HG02884 (cell line): Measurements from ENCODE around the gene ASCC1.
"Not testable (repeated sequence)": the region's sequence is repeated elsewhere in the genome, so short reads cannot be mapped to it uniquely, and the experiment has no call there.

ENCODE experiments used
- ATAC-seq: cut with Tn5 transposase; IDR thresholded peaks from one replicate; pipeline ENCODE4 v1.9.1; 2021; ENCODE audit warnings: mild to moderate bottlenecking, moderate library complexity; ENCODE audit not compliant: unreplicated experiment

ASCC1 gene

GRCh38 chr10:72133517-72133916 lies 82.6 kb downstream of the ASCC1 start:
- ATAC-seq, result peak; percentile 76

DNA sequence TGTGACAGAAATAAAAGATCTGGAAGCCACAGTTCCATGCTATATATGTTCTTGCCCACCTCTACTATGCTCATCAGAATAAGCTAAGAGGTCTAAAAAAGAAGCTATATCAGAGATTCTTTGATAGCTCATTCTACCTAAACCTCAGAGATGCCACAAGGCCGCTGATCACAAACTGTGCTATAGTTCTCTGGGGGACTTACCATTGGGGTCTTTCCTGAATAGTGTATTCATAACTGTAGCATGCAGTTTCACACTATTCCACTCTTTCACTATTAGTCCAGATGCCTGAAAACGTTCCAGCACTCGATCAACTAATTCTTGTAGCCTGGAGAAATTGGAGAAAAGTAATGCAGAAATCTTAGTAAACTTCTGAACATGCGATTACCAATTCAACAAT lies 83.2 kb downstream of the ASCC1 start:
- ATAC-seq, result no peak

DNA sequence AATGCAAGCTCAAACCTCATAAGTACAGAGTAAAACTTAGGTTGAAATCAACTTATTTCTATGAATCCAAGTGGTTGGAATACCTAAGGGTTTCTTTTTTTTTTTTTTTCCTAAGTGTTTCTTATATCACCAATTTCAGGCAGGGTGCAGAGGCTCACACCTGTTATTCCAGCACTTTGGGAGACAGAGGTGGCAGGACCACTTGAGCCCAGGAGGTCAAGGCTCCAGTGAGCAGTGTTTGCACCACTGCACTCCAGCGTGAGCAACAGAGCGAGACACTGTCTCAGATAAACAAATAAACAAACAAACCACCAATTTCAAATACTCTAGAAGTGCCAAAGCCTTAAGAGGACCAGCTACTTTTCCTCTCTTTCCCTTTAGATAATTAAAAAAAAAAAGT lies 88.5 kb downstream of the ASCC1 start:
- ATAC-seq, result no peak

DNA sequence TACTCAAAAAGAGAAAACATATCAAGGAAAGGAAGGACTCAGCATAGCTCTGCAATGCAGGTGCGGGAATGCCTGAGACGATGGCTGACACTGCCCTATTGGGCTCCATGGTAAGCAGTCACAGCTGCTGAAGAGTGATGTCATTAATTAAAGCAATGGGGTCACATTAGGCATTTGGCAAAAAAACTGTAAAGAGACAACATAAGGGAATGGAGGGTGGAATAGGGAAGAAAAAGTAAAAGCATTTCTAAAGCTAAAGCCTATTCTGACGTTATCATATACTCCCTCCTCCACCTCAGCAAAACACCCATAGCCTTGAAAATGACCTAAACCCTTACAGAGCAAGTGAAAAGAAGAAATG lies 89.2 kb downstream of the ASCC1 start:
- ATAC-seq, result no peak

DNA sequence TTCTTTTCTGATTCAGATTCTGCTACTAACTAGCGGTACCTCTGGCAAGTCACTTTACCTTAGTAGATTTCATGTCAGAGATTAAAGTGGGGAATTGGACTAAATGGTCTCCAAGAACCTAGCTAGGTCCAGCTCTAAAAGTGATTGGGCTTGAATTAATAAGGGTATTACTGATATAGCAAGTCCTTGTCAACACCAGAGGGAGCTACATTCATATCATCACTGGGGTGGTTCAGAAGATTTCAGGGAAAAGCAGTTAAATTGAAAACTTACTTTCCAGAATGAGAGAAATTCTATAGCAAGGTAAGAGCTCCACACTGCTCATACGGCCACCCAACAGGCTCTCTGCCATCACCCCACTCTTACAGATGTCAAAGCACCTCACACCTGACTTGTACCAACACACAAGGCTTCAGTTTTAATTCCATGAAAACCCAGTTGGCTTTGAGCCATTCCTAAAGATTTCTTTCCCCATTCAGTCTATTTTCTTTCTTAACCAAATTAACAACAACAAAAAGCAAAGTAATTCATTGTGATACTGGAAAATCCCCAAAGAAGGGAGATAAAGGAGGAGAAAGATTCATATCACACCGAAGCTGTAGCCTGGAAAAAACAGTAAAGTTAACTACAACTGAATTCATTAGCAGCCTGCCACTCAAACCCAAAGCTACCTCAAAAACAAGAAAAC lies 89.7 kb downstream of the ASCC1 start:
- no peak for ATAC-seq

DNA sequence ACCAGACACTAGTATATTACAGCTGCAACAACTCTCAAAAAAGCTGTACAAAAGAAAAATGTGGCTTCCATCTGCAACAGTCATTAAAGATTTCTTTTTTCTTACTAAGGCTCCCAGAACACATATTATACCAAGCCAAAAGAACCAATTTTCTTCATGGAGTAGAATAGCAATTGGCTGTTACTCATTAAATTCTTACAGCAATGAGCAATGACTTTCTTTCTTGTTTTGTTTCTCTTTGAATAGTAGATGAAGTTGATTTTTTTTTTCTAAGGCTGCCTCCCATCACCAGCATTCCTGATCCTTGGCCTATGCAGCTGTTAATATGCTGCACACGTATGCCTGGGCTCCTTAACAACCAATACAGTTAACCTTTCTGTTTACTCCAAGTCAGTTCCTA lies 91.1 kb downstream of the ASCC1 start:
- ATAC-seq, result no peak

- ATAC-seq, result no peak
Measured at GRCh38 chr10:72124381-72124780, 91.7 kb downstream of the ASCC1 start.

- no peak for ATAC-seq
Measured at GRCh38 chr10:72123616-72124015, 92.5 kb downstream of the ASCC1 start.

DNA sequence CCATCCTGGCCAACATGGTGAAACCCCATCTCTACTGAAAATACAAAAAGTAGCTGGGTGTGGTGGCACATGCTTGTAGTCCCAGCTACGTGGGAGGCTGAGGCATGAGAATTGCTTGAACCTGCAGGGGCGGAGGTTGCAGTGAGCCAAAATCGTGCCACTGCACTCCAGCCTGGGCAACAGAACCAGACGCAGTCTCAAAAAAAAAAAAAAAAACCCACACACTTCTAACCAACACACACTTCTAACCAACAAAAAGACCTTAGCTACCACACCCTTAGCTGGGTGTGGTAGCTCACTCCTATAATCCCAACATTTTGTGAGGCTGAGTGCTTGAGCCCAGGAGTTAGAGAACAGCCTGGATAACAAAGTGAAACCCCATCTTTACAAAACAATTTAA lies 93.9 kb downstream of the ASCC1 start:
- ATAC-seq, result no peak

GRCh38 chr10:72121389-72121788 lies 94.7 kb downstream of the ASCC1 start:
- no peak for ATAC-seq

DNA sequence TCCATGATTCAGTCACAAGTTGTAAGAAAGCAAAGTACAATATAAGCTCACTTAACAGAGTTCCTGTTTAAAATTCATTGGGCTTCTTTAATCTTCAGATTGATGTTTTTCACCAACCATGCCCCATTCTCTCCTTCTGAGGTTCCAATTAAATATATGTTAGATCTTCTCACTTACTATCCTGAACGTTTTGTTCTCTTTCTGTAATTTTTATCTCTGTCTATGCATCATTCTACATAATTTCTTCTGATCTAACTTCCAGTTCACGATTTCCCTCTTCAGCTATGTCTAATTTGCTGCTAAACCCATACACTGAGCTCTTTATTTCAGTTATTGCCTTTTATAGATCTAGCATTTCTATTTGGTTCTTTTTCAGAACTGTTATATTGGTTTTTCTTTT lies 99.7 kb downstream of the ASCC1 start:
- no peak for ATAC-seq

DNA sequence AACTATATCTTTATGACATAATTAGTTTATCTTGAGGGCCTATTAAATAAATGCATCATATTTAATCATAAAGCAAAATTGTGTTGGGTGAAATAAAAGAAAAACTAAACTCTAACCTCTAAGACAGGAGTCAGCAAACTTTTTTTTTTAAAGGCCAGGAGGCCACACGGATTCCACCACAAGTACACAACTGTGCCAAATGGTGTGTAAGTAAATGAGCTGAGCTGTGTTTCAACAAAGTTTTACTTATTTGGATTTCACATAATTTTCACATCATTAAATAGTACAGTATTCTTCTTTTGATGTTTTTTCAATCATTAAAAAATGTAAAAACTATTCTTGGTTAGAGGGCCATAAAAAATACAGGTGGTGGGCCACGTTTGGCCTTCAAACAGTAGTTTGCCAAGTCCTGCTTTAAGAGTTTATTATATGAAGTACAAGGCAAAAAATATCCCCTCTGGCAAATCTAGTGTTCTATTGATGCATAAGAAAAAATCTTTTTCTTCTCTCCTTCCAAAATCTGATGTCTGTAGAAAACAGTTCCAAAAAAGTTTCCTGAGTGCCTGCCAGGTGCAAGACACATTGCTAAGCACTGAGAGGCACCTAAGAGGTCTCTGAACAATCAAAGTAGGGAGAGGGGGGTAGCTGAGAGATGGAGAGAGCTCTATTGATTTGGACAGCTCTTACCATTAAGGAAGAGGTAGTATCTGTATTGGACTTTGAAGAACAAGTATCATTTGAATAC lies 101.2 kb downstream of the ASCC1 start:
- ATAC-seq, result no peak

- ATAC-seq, result no peak
Measured at GRCh38 chr10:72110673-72111401, 105.2 kb downstream of the ASCC1 start.

DNA sequence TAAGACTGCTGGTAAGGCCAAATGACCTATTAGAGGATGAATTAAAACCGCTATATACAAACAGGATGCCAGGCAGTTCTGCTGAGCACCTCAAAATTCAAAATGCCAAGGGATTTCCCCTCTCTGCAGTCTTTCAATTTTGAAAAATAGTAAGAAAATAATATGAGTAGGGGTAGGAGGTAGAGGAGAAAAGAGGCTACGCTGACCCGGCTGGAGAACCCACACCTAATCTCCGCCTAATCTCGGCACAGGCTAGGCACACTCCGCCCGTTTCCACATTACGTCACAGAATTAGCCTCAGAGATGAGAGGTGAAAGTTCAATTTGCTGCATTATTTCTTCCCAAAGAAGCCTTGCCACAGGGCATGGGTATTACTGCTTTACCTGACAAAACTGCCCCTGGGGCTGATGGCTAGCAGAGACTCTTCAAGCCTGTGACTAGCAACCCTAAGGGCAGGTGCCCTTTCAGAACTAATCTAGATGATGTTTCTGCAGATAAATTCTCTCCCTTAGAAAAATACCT lies 106.4 kb downstream of the ASCC1 start:
- ATAC-seq, result no peak

DNA sequence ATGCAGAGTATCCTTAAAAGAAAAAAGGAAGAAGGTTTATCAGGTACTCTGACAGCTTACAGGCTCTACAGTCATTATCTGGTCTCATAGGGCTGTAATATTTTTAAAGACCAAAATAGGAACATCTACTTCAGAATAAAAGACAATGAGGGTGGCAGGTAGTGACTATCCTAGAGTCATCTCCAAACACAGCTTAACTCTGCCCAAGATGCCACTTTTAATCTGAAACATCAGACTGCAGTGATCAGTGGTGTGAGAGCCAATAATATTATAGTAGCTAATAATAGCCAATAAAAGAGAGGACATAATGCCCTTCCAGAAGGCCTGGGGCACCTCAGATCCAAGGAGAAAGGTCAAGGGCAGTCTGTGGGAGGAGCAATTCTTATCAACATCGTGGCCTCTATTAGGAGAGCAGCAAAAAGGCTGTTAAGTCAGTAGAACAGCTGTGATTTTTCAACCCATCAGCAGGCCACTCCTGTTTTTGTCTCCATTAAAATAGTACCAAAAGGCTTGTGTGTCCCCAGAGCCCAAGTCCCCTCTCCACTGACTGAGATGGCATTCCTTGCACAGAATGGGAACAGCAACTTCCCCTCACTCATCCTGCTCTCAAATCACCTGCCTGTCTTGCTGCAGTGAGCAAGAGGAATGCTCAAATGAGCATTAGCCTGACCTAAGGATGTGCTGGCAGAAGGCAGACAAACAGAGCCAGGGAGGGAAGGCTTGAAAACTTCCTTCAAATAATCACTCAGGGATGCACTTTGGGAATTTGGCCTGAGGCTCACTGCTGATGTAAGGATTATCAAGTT lies 107.0 kb downstream of the ASCC1 start:
- no peak for ATAC-seq

DNA sequence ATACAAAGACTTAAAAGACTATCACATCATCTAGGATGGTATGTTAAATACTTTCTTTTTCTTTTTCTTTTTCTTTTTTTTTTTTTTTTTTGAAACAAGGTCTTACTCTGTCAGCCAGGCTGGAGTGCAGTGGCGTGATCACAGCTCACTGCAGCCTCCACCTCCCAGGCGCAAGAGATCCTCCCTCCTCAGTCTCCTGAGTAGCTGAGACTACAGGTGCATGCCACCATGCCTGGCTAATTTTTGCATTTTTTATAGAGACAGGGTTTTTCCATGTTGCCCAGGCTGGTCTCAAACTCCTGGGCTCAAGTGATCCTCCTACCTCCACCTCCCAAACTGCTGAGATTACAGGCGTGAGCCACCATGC lies 108.1 kb downstream of the ASCC1 start:
- ATAC-seq, result not testable (repeated sequence)

- ATAC-seq, result no peak
Measured at GRCh38 chr10:72107325-72108003, 108.6 kb downstream of the ASCC1 start.

DNA sequence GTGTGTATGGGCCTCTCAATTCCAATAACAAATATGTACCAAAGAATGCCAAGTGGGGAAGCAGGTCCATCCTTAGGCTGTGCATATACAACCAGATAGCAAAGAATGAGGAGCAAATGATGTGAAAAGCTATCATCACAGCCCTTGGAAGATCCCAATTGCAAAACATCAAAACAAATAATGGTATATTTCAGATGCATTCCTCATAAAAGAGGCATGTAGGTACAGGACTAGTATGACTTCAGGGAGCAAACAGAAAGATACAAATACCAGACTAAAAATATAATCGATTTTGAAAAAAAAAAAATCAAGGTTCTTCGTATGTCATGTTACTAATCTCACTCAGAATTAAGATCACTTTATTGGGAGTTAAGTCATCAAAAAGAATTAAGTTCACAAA lies 109.2 kb downstream of the ASCC1 start:
- ATAC-seq, result no peak

DNA sequence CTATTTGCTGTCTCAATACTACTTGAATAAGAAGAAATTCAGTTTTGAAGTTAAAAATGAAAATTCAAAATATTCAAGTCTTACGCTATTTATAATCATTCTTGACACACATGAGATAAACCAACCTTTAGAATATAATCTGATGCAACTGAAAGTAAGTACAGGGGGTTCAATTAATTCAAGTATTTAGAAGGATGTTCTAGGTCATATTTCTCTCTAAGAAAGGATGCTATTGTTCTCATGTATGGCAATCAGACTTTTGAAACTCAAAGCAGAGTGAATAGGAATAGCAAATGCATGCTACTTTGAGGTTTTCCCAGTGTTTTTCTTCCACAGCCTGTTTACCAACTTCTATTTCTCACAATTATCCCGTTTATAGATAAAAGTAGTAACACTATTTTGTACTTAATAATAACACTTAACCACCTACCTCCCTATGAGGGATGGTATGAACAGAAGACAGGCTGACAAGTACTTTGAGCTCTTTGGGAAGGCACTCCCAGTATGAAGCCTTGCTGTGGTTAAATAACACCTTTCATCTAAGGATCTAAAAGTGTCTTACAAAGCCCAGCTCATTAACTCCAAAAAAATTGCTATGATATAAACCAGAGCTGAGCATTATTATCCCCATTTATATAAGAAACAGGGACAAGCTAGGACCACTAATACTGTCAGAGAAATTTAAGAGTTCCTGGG lies 109.8 kb downstream of the ASCC1 start:
- ATAC-seq, result no peak

- ATAC-seq, result no peak
Measured at GRCh38 chr10:72105710-72106109, 110.4 kb downstream of the ASCC1 start.
